Loucy (cell line): ENCODE results near the gene TOLLIP.

Experiments used
- H2AFZ ChIP-seq: fragments of 200-600 bp; sonication (generic); 2 replicates; pipeline ENCODE4 v1.6.0; 2016; ENCODE audit warnings: antibody characterized with exemption, mild to moderate bottlenecking, low read length, moderate library complexity
- H3F3A ChIP-seq: fragments of 200-600 bp; 2 replicates; pipeline ENCODE4 v1.6.0; 2016; ENCODE audit warnings: antibody characterized with exemption, low read depth, mild to moderate bottlenecking
- H3K27me3 ChIP-seq: fragments of 200-600 bp; sonication (generic); 2 replicates; pipeline ENCODE4 v1.6.1; 2014; ENCODE audit warnings: low read length, mild to moderate bottlenecking; ENCODE audit not compliant: insufficient read depth, poor library complexity, severe bottlenecking
- H3K36me3 ChIP-seq: fragments of 200-600 bp; sonication (generic); 2 replicates; pipeline ENCODE4 v1.6.1; 2016; ENCODE audit warnings: low read length; ENCODE audit not compliant: insufficient read depth
- H3K4me1 ChIP-seq: fragments of 200-600 bp; sonication (generic); 2 replicates; pipeline ENCODE4 v1.5.1; 2014; ENCODE audit warnings: low read length, mild to moderate bottlenecking; ENCODE audit not compliant: insufficient read depth, poor library complexity, severe bottlenecking
- H3K4me2 ChIP-seq: fragments of 200-600 bp; sonication (generic); 2 replicates; pipeline ENCODE4 v1.6.0; 2014; ENCODE audit warnings: antibody characterized with exemption, low read length, low read depth, mild to moderate bottlenecking; ENCODE audit not compliant: poor library complexity, severe bottlenecking
- H3K4me3 ChIP-seq: fragments of 200-600 bp; sonication (generic); 2 replicates; pipeline ENCODE4 v1.5.1; 2014; ENCODE audit warnings: low read length, mild to moderate bottlenecking, mixed read lengths; ENCODE audit not compliant: poor library complexity, severe bottlenecking
- H3K79me2 ChIP-seq: fragments of 200-600 bp; sonication (generic); 2 replicates; pipeline ENCODE4 v1.6.1; 2014; ENCODE audit warnings: low read length; ENCODE audit not compliant: insufficient read depth
- H3K9ac ChIP-seq: fragments of 200-600 bp; sonication (generic); 2 replicates; pipeline ENCODE4 v1.6.0; 2014; ENCODE audit warnings: mild to moderate bottlenecking, low read depth, low read length, moderate library complexity; ENCODE audit not compliant: poor library complexity, severe bottlenecking
- H3K9me2 ChIP-seq: fragments of 200-600 bp; sonication (generic); replicated peaks from 2 replicates; pipeline ENCODE4 v1.6.1; 2016; ENCODE audit warnings: low read depth, low read length, mixed read lengths
- H3K9me3 ChIP-seq: fragments of 200-600 bp; sonication (generic); 2 replicates; pipeline ENCODE4 v1.6.1; 2014; ENCODE audit warnings: mild to moderate bottlenecking, antibody characterized with exemption, low read length, low read depth; ENCODE audit not compliant: insufficient read depth
- H4K20me1 ChIP-seq: fragments of 200-600 bp; sonication (generic); 2 replicates; pipeline ENCODE4 v1.6.0; 2014; ENCODE audit warnings: antibody characterized with exemption, low read length, mild to moderate bottlenecking; ENCODE audit not compliant: insufficient read depth, poor library complexity, severe bottlenecking
- EZH2phosphoT487 ChIP-seq: fragments of 200-600 bp; IDR thresholded peaks from 2 replicates; pipeline ENCODE4 v1.6.1; 2018; ENCODE audit warnings: antibody characterized with exemption, mild to moderate bottlenecking, moderate library complexity, borderline replicate concordance
- TF ChIP-seq, protein P1 (sequence below): fragments of 200-600 bp; sonication (generic); conservative IDR thresholded peaks from 2 replicates; pipeline ENCODE4 v1.5.1; 2014; ENCODE audit warnings: mild to moderate bottlenecking, antibody characterized with exemption, low read length

The TOLLIP gene

DNA sequence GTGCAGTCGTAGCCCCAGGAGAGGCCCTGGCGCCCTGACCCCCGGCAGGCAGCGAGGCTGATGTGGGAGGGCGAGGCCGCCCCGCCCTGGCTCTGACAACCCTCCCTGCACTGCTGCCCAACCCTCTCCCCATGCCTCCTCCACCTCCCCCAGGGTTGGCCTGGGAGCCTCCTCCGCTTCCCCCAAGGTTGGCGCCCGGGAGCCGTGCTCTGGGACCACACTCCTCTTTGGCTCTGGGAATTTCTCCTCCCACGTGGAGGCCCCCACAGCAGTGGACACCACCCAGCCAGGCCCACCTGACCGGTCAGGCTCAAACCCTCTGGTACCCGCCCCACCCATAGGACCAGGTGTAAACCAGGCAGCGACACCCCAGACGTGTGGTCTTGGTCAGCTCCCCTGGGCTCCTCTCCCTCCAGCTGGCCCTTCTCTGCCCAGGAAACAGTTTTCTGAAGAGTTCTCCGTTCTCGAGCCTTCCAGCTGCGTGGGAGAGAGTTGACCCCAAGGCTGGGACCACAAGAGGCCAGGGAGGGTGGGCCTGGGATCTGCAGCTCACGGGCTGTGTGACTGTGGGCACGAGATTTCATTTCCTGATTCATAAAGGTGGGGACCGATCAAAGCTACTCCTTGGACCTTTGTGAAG lies 40.8 kb upstream of the TOLLIP start:
- H3K9ac ChIP-seq: no peak overlapping the region
- H3K9me3 ChIP-seq: no peaks in the 10 kb centered on the region
- H3K9me2 ChIP-seq: no peaks in the 10 kb centered on the region
- no peak overlapping the region for H3K4me3 ChIP-seq
- H3K4me1 ChIP-seq: no peaks in the 10 kb centered on the region
- no peaks in the 10 kb centered on the region for H3K79me2 ChIP-seq
- no peaks in the 10 kb centered on the region for H3F3A ChIP-seq
- no peak overlapping the region for H3K4me2 ChIP-seq
- no peak overlapping the region for H2AFZ ChIP-seq
- no peaks in the 10 kb centered on the region for H3K27me3 ChIP-seq
- H4K20me1 ChIP-seq: no peaks in the 10 kb centered on the region
- TF ChIP-seq, protein P1, sequence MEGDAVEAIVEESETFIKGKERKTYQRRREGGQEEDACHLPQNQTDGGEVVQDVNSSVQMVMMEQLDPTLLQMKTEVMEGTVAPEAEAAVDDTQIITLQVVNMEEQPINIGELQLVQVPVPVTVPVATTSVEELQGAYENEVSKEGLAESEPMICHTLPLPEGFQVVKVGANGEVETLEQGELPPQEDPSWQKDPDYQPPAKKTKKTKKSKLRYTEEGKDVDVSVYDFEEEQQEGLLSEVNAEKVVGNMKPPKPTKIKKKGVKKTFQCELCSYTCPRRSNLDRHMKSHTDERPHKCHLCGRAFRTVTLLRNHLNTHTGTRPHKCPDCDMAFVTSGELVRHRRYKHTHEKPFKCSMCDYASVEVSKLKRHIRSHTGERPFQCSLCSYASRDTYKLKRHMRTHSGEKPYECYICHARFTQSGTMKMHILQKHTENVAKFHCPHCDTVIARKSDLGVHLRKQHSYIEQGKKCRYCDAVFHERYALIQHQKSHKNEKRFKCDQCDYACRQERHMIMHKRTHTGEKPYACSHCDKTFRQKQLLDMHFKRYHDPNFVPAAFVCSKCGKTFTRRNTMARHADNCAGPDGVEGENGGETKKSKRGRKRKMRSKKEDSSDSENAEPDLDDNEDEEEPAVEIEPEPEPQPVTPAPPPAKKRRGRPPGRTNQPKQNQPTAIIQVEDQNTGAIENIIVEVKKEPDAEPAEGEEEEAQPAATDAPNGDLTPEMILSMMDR: no peak
- TF ChIP-seq EZH2phosphoT487: no peak
- no peaks in the 10 kb centered on the region for H3K36me3 ChIP-seq

DNA sequence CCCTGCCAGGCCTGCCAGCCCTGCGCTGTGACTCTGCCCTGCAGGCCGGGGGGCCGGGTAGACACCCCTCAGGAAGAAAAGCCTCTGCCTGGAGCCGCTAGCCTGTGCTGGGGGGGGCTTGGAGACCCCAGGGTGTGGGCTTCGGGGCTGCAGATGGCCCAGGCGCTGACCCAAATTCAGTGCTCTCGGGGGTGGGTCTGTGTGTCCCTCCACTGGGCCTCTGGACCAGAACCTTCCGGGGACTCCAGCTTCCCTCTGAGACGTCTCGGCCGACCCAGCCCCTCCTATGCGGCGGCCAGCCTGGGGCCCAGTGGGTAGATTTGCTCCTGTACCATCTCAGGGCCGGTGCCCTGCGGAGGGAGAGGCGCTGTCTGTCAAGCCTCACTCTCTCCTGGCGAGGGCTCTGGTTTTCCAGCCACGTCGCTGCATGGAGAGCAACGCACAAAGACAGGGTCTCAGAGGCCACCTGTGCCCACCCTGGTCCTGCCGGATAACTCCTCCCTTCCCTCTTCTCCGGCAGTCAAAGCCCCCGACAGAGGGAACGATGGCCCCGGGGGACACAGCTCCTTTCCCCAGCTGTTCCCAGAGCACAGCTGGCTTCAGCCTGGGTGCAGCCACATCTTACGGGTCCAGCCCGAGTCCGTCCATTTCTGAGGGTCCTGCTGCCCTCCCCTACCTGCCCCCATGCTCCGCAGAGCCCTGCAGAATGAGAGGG lies 40.1 kb upstream of the TOLLIP start:
- Histone ChIP-seq H3F3A (no peaks in the 10 kb centered on the region), H3K4me3 (no peak overlapping the region), H3K9me2 (no peaks in the 10 kb centered on the region), H3K79me2 (no peaks in the 10 kb centered on the region), H3K9ac (no peak overlapping the region), H2AFZ (no peak overlapping the region), H3K27me3 (no peaks in the 10 kb centered on the region), H3K4me1 (no peaks in the 10 kb centered on the region), H4K20me1 (no peaks in the 10 kb centered on the region), H3K9me3 (no peaks in the 10 kb centered on the region), H3K4me2 (no peak overlapping the region), H3K36me3 (no peaks in the 10 kb centered on the region)
- TF ChIP-seq EZH2phosphoT487: no peak
- TF ChIP-seq, protein P1: no peak

DNA sequence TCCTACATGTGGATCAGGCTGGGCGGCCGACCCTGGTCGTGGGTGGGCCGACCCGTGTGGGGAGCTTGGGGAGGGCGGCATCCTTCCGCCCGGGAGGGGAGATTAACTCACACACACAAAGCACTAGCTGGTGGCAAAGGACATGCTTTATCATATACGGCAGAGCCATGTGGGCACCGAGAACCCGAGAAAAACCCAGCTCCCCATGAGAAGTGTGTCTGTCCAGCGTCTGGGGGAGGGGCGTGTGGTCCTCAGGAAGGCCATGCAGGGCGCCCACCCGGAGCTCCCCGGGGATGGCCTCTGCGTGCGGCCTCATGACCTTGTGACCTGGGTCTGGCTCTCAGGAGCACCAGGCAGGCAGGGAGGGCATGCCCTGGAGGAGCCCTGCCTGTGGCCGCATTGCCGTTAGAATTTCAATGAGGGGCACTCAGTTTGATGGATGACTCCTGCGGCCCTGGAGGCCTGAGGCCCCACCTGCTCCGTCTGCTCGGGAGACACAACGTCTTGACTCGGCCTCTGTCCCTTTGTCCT lies 39.4 kb upstream of the TOLLIP start:
- no peaks in the 10 kb centered on the region for H4K20me1 ChIP-seq
- H3F3A ChIP-seq: no peaks in the 10 kb centered on the region
- no peaks in the 10 kb centered on the region for H3K4me1 ChIP-seq
- H3K9me3 ChIP-seq: no peaks in the 10 kb centered on the region
- H2AFZ ChIP-seq: no peak overlapping the region
- H3K79me2 ChIP-seq: no peaks in the 10 kb centered on the region
- no peaks in the 10 kb centered on the region for H3K36me3 ChIP-seq
- H3K4me3 ChIP-seq: no peak overlapping the region
- TF ChIP-seq EZH2phosphoT487: no peak
- TF ChIP-seq, protein P1: no peak
- H3K27me3 ChIP-seq: no peaks in the 10 kb centered on the region
- no peak overlapping the region for H3K9ac ChIP-seq
- H3K9me2 ChIP-seq: no peaks in the 10 kb centered on the region
- no peak overlapping the region for H3K4me2 ChIP-seq
